Skin epidermis (tissue), 12 donors: ENCODE measurements around the gene SPC25.
"Not testable (repeated sequence)": the region's sequence is repeated elsewhere in the genome, so short reads cannot be mapped to it uniquely, and the experiment has no call there.

Source experiments
- H3K27ac ChIP-seq, 21 experiments: fragments of 200-600 bp; sonication (generic) in 11 of 21; one replicate each; pipeline ENCODE4 v1.5.0; 2020; ENCODE audit warnings: mild to moderate bottlenecking in 3 of 21, inconsistent platforms in 2 of 21, moderate library complexity in 2 of 21
- H3K4me3 ChIP-seq, 7 experiments: fragments of 200-600 bp; sonication (generic) in 2 of 7; one replicate each; pipeline ENCODE4 v1.5.0; 2020; ENCODE audit warnings: inconsistent platforms in 2 of 7, mild to moderate bottlenecking in 2 of 7, moderate library complexity in 1 of 7

SPC25 gene, protein sequence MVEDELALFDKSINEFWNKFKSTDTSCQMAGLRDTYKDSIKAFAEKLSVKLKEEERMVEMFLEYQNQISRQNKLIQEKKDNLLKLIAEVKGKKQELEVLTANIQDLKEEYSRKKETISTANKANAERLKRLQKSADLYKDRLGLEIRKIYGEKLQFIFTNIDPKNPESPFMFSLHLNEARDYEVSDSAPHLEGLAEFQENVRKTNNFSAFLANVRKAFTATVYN

GRCh38 chr2:168890006-168890782 is at the start of gene SPC25:
TSS of gene SPC25 (minus strand) at chr2:168890430. CDS start at chr2:168889519, 911 bp downstream.
- H3K27ac ChIP-seq: peak within 1 kb of the TSS in 2 of 21 experiments; percentile 47 to 52
- H3K4me3 ChIP-seq: peak within 1 kb of the TSS; percentile 49 to 69 (median 57)

GRCh38 chr2:168939918-168940317 is 49.7 kb upstream of the SPC25 start:
- Histone ChIP-seq H3K27ac (no peak overlapping the region), H3K4me3 (no peak overlapping the region)

GRCh38 chr2:168939061-168939460 is 48.8 kb upstream of the SPC25 start:
- H3K27ac ChIP-seq: no peak overlapping the region

DNA sequence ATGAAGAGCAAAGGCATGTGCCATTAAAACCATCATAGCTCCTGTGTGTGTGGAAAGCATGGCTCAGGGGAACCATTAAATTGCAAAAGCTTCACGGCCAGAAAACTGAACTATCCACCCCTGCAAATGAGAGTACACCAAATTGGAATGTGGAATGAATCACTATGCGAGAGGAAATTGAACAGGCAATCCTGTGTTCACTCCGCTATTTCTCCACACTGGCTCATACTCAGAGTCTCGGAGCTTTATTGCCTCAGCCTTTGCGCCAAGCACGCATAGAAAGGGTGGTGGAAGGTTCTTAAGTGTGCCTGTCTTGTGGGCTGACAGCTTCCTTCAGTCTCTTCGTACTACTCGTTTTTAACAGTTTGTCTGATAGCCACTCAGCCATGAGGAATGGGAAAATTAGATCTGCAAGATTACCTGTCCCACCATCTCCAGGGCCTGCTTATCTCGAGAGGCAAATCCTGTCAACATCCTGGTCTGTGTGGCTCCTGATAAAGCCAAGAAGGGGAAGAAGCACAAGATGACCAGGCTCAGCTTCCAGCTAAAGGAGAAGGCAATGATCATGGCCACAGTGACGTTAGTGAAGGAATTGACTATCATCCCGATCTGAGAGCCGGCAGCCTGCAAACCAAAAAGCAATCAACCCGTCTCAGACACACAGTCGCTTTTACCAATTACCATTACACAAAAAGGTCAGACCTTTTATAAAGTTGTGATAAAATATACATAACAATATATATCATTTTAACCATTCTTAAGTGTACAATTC is 45.8 kb upstream of the SPC25 start:
- H3K27ac ChIP-seq: no peak overlapping the region
- no peak overlapping the region for H3K4me3 ChIP-seq

More at GRCh38 chr2:168939061-168939460, 48.8 kb upstream of the SPC25 start:
- no peak overlapping the region for H3K4me3 ChIP-seq

DNA sequence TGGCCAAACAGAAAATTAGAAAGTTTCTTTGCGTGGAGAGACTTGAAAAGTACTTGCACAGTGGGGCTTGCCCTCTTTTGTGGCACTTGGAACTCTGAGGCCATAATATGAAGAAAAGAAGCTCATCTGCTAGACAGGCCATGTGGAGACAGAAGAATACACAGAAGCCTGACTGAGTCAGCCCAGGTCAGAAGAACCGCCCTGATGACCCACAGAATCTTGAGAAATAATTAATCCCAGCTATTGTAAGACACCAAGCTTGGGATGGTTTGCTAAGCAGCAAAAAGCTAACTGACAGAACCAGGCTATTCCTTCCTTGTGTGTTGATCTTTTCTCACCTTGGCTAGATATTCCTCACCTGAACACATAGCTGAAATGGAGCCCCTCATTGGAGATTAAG is 44.6 kb upstream of the SPC25 start:
- Histone ChIP-seq H3K27ac (no peak overlapping the region), H3K4me3 (no peak overlapping the region)

GRCh38 chr2:168932174-168932573 is 41.9 kb upstream of the SPC25 start:
- not testable (repeated sequence) for H3K4me3 ChIP-seq, H3K27ac ChIP-seq

GRCh38 chr2:168930242-168930641 is 40.0 kb upstream of the SPC25 start:
- Histone ChIP-seq H3K4me3 (no peak overlapping the region), H3K27ac (no peak overlapping the region)

GRCh38 chr2:168929031-168929430 is 38.8 kb upstream of the SPC25 start:
- Histone ChIP-seq H3K4me3 (no peak overlapping the region), H3K27ac (no peak overlapping the region)

- no peak overlapping the region for H3K4me3 ChIP-seq
- no peak overlapping the region for H3K27ac ChIP-seq
Measured at GRCh38 chr2:168928113-168928831, 38.0 kb upstream of the SPC25 start.

DNA sequence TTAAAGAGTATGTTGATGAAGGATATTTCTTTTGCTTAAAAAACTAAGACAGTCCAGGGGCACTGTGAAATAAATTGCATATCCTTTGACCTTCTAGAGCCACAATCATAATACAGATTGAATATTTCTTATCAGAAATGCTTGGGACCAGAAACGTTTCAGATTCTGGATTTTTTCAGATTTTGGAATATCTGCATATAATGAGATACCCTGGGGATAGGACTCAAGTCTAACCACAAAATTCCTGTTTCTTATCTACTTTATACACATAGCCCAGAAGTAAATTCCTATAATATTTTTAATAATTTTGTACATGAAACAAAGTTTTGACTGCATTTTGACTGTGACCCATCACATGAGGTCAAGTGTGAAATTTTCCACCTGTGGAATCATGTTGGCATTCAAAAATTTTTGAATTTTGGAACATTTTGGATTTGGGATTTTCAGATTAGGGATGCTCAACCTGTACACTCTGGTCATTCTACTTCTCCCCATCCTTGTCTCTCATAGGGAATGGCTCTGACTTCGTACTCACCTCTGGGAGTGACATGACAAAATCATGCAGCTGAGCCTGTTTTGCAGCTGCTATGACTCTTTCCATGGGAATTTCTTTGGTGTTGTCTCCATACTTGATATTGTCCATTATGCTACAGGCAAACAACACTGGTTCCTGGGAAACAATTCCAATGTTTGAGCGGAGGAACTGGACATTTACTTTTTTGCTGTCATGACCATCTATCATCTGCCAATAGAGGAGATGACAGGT is 36.6 kb upstream of the SPC25 start:
- no peak overlapping the region for H3K4me3 ChIP-seq
- no peak overlapping the region for H3K27ac ChIP-seq

GRCh38 chr2:168920504-168921157 is 30.4 kb upstream of the SPC25 start:
- no peak overlapping the region for H3K4me3 ChIP-seq
- no peak overlapping the region for H3K27ac ChIP-seq

- H3K27ac ChIP-seq: no peak overlapping the region
- H3K4me3 ChIP-seq: no peak overlapping the region
Measured at GRCh38 chr2:168916331-168916675, 26.1 kb upstream of the SPC25 start.

DNA sequence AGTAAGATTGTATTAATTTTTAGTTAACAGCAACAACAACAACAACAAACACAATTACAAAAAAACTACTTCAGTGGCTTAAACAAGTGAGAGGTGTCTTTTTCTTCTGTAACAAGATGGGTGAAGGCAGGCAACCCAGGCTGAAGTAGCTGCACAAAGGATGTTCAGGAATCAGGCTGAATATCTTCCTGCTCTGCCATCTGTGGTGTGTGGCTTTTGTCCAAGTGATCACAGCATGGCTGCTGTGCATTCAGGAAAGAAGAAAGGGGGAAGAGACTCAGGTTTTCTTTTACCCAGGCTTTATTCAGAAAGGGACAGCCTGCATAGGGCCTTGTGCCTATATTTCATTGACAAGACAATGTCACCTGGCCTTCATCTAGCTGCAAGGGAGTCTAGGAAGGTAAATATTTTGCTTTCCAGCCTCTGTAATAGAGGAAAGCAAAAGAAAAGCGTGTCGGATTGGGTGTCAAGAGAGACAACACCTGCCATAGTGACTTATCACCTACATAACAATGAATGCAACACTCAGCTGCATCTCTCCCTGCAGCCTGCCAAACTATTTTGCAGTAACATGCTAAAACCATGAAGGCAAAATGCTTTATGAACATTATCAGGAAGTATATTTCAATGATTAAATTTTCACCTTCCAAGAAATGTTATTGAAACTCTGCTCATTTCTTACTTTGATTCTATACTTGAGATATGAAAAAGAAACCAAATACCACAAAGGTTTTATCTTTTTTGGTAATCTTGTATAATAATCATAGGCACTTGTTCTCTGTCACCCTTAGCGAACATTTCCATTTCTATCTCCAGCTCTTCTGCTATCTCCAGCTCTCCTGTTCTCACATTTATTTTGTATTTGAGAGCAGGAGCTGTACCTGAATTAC is 25.5 kb upstream of the SPC25 start:
- H3K27ac ChIP-seq: no peak overlapping the region
- H3K4me3 ChIP-seq: no peak overlapping the region

- Histone ChIP-seq H3K27ac (no peak overlapping the region), H3K4me3 (peak overlapping the region in 1 of 7 experiments; percentile 19)
Measured at GRCh38 chr2:168913495-168913894, 23.3 kb upstream of the SPC25 start.

- H3K4me3 ChIP-seq: peak overlapping the region in 2 of 7 experiments; percentile 16 to 19
- H3K27ac ChIP-seq: no peak overlapping the region
Measured at GRCh38 chr2:168912901-168913369, 22.7 kb upstream of the SPC25 start.

GRCh38 chr2:168912466-168912865 is 22.2 kb upstream of the SPC25 start:
- no peak overlapping the region for H3K27ac ChIP-seq
- peak overlapping the region in 1 of 7 experiments; percentile 16 for H3K4me3 ChIP-seq

DNA sequence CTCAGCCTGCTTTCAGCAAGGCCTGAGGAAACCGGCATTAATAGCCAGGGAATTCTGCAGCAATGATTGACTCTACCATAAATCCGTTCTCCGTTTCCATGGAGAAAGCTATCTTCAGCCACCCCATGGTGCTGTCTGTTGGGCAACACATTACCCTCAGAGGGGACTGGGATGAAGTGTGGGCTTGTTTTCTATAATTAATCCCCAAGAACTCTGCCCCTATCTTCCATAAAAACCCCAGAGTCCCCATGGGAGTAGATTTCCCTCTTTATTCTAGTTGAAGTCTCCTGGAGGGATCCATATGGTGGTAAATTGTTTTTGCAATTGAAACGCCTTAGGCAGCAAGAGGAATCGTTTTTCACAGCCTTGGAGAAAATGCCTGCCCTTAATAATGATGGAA is 20.1 kb upstream of the SPC25 start:
- Histone ChIP-seq H3K27ac (no peak overlapping the region), H3K4me3 (no peak overlapping the region)
